Activated T-helper 17 cell treated with anti-CD3 and anti-CD28 coated beads, Interleukin-2, amount 50 U/mL, for 72 hours (primary cell): Measurements from ENCODE around the gene PRSS36. TPM values are rescaled to one million over a fixed set of nuclear protein-coding genes. Genes with fewer than 3 reads are reported as not detected.
"Not testable (repeated sequence)": the region's sequence is repeated elsewhere in the genome, so short reads cannot be mapped to it uniquely, and the experiment has no call there.

ENCODE experiments used
- ATAC-seq: fragments of 150-1000 bp; cut with Tn5 transposase; replicated peaks from 2 replicates; pipeline ENCODE4 v1.10.0; 2021; ENCODE audit warnings: mild to moderate bottlenecking, moderate library complexity
- H3K27ac Mint-ChIP-seq: one replicate; pipeline ENCODE4 v1.8.0; 2022; ENCODE audit warnings: mixed read lengths
- H3K27me3 Mint-ChIP-seq: one replicate; pipeline ENCODE4 v1.8.0; 2022; ENCODE audit warnings: mixed read lengths
- H3K36me3 Mint-ChIP-seq: one replicate; pipeline ENCODE4 v1.8.0; 2022; ENCODE audit warnings: low read depth, mild to moderate bottlenecking, mixed read lengths
- H3K4me1 Mint-ChIP-seq: one replicate; pipeline ENCODE4 v1.8.0; 2022; ENCODE audit warnings: mixed read lengths
- H3K4me3 Mint-ChIP-seq: one replicate; pipeline ENCODE4 v1.8.0; 2022; ENCODE audit warnings: mild to moderate bottlenecking, mixed read lengths
- H3K9me3 Mint-ChIP-seq: one replicate; pipeline ENCODE4 v1.8.0; 2022; ENCODE audit warnings: mixed read lengths
- total RNA-seq, 2 donors: library from RNA; stranded (reverse); gene quantifications; one replicate each; pipeline ENCODE4 v1.2.3, GENCODE V29; 2022

PRSS36 gene
- total RNA-seq, 2 donors from 2014 or later, result 1.1 TPM

DNA sequence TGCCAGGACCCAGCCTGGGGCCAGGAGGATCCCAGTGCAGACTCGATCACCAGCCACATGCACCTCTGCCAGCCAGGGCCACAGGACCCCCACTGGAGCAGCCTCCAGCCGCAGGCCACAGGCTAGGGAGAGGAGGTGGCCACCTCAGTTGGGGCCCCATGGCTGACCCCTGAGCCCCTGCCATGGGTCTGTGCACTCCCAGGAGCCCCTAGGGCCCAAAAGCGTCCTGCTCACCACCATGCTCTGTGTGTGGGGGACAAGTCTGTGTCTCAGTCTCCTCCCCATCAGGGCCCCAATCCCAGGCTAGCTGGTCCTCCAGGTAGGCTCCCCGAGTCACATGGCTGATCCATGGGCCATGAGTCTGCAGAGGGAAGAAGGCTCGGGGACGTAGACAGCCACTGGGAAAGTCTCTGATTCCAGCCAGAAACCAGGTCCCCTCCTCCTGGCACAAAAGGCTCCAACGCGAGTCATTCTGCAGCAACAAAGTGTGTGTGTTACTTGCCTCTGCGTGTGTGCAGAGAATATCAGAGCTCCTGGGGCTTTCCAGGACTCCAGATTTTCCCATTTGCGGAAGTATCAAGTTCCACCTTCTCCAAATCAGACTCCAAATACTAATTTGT is 8.3 kb downstream of the PRSS36 start:
- no peaks in the 10 kb centered on the region for H3K36me3 Mint-ChIP-seq
- peaks cover 9% of the 10 kb centered on the region for H3K4me1 Mint-ChIP-seq
- H3K27me3 Mint-ChIP-seq, result no peaks in the 10 kb centered on the region
- no peak for ATAC-seq
- peak overlapping the region; percentile 82 for H3K27ac Mint-ChIP-seq
- peak overlapping the region; percentile 77 for H3K4me3 Mint-ChIP-seq
- no peaks in the 10 kb centered on the region for H3K9me3 Mint-ChIP-seq

DNA sequence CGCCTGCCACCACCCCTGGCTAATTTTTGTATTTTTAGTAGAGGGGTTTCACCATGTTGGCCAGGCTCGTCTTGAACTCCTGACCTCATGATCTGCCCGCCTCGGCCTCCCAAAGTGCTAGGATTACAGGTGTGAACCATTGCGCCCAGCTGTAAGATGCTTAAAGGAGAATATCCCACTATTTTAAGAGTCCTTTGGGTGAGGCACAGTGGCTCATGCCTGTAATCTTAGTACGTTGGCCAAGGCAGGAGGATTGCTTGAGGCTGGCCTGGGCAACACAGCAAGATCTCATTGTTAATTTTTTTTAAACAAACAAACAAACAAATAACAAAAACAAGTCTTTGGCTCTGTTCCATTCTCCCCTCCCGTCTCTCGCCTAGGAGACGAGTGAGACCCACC is 8.8 kb downstream of the PRSS36 start:
- H3K36me3 Mint-ChIP-seq, H3K9me3 Mint-ChIP-seq, H3K4me1 Mint-ChIP-seq, ATAC-seq, H3K27ac Mint-ChIP-seq, H3K27me3 Mint-ChIP-seq: not testable (repeated sequence)
- H3K4me3 Mint-ChIP-seq, result peak overlapping the region; percentile 77

DNA sequence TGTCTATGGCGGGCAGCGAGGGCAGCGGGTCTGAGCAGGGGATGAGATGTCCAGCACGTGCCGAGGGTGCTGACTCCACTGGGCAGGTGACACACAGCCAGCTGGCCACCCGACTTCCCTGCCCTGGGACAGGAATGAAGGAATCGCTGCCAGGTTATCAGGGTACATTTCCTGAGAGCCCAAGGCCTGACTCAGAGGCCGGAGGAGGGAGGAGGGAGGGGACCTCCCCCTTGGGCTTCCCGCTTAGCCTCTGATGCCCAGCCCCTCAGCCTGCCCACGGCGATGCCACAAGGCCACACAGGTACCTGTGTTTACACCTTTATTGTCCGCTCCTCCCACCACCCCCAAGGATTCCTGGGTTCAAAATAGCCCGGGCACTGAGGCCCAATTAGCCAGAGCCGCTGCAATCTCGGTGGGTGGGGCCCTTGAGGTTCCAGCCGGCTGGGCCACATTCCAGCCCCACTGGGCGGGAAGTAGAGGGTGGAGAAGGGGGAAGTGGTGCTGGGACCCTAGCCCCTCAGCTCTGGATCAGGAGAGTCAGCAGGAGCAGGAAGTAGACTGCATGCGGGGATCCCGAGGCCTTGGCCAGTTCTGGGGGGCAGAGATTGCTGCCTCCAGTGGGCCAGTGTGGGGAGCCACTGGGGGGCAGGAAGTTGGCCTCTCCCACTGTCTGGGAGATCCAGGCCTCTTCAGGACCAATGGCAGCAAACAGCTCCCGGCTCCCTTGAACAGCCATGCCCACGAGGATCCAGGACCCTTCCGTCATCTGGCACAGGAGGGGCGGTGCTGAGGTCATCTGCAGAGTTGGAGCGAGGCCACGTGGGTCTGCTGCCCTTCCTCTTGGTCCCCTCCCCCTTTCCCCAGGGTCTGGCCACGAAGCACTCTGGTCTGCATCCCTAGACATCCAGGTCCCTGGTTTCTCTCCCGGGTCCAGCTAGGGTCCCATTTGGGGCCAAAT is 11.0 kb downstream of the PRSS36 start:
- no peak for ATAC-seq
- H3K36me3 Mint-ChIP-seq, result no peaks in the 10 kb centered on the region
- H3K9me3 Mint-ChIP-seq, result no peaks in the 10 kb centered on the region
- H3K4me1 Mint-ChIP-seq, result peaks cover 9% of the 10 kb centered on the region
- H3K4me3 Mint-ChIP-seq, result no peak overlapping the region
- no peaks in the 10 kb centered on the region for H3K27me3 Mint-ChIP-seq
- H3K27ac Mint-ChIP-seq, result peak overlapping the region; percentile 63

DNA sequence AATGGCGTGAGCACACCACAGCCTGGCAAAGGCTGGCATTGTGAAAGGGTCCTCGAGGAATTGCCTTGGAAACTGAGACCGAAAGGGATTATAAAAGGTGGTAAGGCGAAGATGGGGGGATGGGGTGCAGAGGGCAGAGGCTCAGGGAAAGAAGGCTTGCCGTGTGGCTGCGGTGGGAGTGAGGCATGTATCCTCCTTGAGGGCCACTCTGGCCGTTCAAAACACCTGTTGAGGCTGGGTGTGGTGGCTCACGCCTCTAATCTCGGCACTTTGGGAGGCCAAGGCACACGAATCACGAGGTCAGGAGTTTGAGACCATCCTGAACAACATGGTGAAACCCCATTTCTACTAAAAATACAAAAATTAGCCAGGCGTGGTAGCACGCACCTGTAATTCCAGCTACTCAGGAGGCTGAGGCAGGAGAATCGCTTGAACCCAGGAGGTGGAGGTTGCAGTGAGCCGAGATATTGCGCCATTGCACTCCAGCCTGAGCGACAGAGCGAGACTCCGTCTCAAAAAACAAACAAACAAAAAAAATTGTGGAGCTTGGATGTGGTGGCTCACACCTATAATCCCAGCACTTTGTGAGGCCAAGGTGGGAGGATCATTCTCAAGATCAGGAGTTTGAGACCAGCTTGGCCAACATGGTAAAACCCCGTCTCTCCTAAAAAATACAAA is 12.9 kb downstream of the PRSS36 start:
- not testable (repeated sequence) for H3K9me3 Mint-ChIP-seq, H3K4me1 Mint-ChIP-seq, H3K36me3 Mint-ChIP-seq, H3K4me3 Mint-ChIP-seq, H3K27me3 Mint-ChIP-seq, H3K27ac Mint-ChIP-seq, ATAC-seq

DNA sequence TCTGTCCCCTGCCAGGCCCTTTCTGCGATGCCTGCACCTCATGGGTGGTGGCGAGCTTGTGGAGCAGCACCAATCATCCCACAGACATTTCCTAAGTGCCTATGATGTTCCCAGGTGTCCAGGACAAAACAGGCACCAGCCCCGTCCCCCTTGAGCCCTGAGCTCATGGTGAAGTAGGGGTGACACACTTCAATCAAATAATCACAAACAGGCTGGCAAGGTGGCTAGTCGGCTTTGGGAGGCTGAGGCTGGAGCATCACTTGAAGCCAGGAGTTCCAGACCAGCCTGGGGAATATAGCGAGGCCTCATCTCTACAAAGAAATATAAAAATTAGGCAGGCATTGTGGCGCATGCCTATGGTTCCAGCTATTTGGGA is 13.6 kb downstream of the PRSS36 start:
- Mint-ChIP-seq H3K4me3 (no peak overlapping the region), H3K27me3 (no peaks in the 10 kb centered on the region), H3K4me1 (peaks cover 3% of the 10 kb centered on the region), H3K9me3 (no peaks in the 10 kb centered on the region), H3K36me3 (peaks cover 3% of the 10 kb centered on the region), H3K27ac (no peak overlapping the region)
- no peak for ATAC-seq

DNA sequence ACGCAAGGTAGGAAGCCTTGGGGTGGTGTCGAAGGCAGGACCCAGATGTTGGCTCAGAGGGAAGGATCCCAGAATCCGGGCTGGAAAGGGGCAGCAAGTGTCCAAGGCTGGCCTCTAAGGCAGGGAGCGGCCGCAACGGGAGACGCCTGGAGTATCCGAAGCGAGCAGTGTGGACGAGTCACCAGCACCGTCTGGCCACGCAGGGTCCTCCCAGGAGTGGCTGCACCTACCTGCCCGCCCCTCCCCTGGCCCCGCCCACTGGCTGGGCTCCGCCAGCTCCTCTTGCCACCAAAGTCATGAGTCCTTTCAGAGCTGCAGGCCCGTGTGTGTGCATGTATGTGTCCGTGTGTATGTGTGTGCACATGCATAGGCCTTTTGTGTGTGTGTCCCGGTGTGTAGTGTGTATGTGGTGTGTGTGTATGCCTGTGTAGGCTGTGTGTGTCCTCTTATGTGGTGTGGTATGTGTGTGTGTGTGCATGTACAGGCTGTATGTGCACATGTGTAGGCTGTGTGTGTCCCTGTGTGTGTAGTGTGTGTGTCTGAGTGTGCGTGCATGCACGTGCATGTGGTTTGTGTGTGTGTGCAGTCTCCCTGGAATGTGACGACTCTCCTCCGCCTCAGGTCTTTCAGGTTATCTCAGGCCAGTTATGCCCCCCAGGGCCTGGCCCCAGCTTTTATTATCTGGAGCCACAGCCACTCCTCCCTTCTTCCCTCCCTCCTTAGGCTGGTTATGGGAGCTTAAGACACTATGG is 14.2 kb downstream of the PRSS36 start, which contains the start of gene PRSS8:
Gene PRSS8, minus strand, starts transcription at position 193 of the 752 bp plus-strand sequence. CDS start 229 bp downstream, outside the sequence.
- ATAC-seq, result no peak
- Mint-ChIP-seq H3K27ac (no peak within 1 kb of the TSS), H3K4me3 (no peak within 1 kb of the TSS), H3K9me3 (no peaks in the 10 kb centered on the region), H3K36me3 (peaks cover 8% of the 10 kb centered on the region), H3K27me3 (no peaks in the 10 kb centered on the region), H3K4me1 (peaks cover 3% of the 10 kb centered on the region)

DNA sequence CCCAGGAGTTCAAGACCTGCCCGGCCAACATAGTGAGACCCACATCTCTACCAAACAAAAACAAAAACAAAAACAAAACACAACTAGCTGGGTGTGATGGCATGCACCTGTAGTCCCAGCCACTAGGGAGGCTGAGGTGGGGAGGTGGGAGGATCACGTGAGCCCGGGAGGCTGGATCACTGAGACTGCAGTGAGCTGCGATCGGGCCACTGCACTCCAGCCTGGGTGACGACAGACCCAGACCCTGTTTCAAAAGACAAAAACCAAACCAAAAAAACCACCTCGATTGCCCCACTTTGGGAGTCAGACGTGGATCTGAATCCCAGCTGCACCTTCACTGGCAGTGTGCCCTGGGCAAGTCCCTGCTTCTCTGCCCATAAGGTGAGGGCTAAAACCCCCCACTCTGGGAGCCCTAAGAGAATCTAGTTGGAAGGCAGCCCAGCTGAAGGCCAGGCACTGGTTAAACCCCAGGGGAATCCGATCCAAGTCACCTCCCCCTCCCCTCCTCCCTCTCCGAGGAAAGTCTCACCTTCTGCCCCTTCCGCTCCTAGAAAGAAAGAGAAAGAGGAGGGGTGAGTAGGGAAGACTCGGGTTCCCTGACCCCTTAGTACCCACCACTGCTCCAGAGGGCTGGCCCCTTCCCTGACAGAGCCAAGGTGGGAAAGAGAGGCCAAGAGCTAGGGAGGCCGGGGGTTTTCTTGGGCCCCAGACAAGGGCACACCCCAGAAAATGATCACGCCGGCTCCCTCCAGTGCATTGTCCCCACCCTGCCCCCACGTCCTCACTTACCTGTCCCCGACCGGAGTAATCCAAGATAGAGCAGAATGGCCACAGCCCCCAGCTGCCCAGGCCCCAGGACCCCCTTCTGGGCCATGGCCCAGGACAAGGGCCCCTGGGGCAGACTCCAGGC is 15.0 kb downstream of the PRSS36 start:
- H3K4me1 Mint-ChIP-seq, result peaks cover 3% of the 10 kb centered on the region
- no peak for ATAC-seq
- H3K36me3 Mint-ChIP-seq, result peaks cover 13% of the 10 kb centered on the region
- no peaks in the 10 kb centered on the region for H3K9me3 Mint-ChIP-seq
- no peak overlapping the region for H3K4me3 Mint-ChIP-seq
- no peaks in the 10 kb centered on the region for H3K27me3 Mint-ChIP-seq
- no peak overlapping the region for H3K27ac Mint-ChIP-seq

DNA sequence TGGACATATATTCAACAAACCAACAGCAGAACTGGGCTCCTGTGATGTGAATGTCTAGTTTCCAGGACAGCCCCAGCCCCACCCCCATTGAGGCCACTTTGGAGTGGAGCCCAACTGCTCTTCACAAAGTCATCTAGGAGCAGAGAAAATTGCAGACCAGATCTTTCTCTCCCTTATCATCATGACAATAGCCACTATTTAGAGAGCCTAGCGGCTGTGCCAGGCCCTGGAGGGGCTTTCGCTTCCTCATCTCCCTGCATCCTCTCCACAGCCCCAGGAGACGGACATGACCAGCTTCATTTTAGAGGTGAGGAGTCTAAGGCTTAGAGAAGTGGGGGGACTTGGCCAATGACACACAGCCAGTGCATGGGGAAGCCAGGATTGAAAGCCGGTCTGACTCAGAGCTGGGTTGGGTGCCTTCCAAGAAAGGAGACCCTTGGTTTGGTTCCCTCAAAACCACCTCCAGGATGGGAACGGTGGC is 15.7 kb downstream of the PRSS36 start:
- Mint-ChIP-seq H3K4me1 (peaks cover 3% of the 10 kb centered on the region), H3K27me3 (no peaks in the 10 kb centered on the region), H3K4me3 (no peak overlapping the region), H3K36me3 (peaks cover 13% of the 10 kb centered on the region), H3K27ac (peak overlapping the region; percentile 18), H3K9me3 (no peaks in the 10 kb centered on the region)
- no peak for ATAC-seq

DNA sequence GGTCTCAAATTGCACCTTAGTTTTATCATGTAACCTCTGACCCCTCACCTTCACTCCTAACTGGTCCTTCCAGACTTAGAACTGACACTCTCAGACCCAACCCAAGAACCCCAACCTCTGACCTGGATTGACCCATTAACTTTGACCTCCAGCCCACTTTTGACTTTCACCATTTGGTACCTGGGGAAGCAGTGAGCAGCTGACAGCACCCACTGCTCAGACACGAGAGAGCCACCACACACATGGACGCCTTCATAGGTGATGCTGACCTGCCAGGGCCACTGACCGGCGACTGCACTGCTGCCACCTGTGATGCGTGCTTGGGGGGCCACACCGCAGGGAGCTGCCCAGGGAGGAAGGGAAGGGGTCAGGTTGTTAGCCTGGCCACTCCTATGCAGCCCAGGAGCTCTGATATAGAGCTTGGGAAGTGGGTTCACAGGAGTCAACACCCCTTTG is 16.8 kb downstream of the PRSS36 start:
- Mint-ChIP-seq H3K9me3 (no peaks in the 10 kb centered on the region), H3K36me3 (peaks cover 13% of the 10 kb centered on the region), H3K4me3 (no peak overlapping the region), H3K4me1 (peaks cover under 1% of the 10 kb centered on the region), H3K27me3 (no peaks in the 10 kb centered on the region), H3K27ac (peak overlapping the region; percentile 18)
- ATAC-seq, result no peak

DNA sequence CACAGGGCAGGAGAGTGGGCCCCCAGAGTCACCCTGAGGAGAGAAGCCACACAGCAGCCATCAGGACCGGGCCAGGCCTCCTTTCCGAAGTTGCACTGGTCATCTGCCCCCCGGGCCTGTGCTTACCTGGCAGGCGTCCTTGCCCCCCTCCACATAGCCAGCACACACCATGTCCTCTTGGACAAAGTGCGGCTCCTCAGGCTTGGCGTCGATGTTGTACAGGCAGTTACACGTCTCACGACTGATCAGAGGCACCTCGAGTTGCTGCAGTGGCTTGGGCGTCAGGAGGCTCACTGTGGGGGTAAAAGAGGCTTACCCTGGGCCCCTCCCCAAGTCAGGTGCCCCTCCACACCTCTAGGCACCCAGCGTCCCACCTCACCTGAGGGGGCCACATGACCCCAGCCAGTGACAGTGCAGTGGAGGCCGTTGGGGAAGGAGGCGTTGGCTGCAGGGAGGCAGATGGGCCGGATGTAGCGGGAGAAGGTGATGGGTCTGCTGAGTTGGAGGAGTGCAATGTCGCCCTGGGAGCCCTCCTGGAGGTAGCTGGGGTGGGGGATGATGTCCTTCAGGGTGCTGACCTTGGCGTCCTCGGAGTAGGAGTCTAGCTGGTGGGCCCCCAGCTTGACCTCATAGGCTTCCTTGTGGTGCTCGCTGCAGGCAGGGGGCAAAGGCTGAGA is 17.4 kb downstream of the PRSS36 start:
- H3K27me3 Mint-ChIP-seq, result no peaks in the 10 kb centered on the region
- peaks cover 19% of the 10 kb centered on the region for H3K36me3 Mint-ChIP-seq
- H3K9me3 Mint-ChIP-seq, result no peaks in the 10 kb centered on the region

DNA sequence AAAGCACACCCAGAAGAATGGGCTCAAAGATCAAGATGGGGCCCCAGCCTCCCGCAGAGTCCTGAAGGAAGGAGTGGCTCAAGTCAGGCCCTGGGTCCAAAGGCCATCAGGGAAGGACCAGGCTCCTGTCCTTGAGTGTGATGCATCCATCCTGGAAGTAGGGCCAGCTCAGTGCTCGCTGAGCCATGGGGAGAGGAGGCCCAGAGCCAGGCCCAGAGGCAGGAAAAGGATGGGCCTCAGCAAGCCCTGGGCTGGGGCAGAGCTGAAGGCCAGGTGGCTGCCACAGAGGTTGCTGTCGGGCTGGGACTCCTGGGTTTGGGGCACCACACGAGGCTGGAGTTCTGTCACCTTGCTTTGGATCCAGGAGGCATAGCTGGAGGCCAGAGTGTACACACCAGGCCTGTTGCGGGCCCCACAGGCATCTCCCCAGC is 18.0 kb downstream of the PRSS36 start:
- Mint-ChIP-seq H3K4me1 (no peaks in the 10 kb centered on the region), H3K9me3 (no peaks in the 10 kb centered on the region), H3K27me3 (no peaks in the 10 kb centered on the region), H3K4me3 (no peak overlapping the region), H3K27ac (no peak overlapping the region), H3K36me3 (peaks cover 22% of the 10 kb centered on the region)
- ATAC-seq, result no peak

More for the DNA sequence above, 17.4 kb downstream of the PRSS36 start:
- Mint-ChIP-seq H3K27ac (no peak overlapping the region), H3K4me3 (no peak overlapping the region), H3K4me1 (no peaks in the 10 kb centered on the region)
- no peak for ATAC-seq

DNA sequence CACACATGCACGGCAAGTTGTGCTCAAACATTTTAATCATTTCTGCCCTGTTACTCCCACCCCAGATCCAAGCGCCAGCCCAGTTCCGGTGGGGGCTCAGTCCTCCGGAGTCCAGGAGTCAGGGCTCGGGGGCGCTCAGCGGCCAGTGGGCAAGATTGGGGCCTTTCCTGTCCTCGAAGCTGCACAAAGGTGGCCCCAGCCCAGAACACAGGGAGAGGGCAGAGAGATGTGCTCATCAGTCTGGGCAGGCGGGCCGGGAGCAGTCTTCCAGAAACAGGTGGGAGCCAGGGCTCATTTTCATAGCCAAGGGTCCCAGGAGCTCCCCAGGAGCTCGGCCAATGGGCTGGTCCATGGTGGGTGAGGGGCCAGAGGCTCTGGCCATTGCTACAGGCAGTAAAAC is 18.4 kb downstream of the PRSS36 start:
- ATAC-seq, result no peak
- Mint-ChIP-seq H3K36me3 (peaks cover 23% of the 10 kb centered on the region), H3K27ac (no peak overlapping the region), H3K4me1 (no peaks in the 10 kb centered on the region), H3K27me3 (no peaks in the 10 kb centered on the region), H3K9me3 (no peaks in the 10 kb centered on the region), H3K4me3 (no peak overlapping the region)

DNA sequence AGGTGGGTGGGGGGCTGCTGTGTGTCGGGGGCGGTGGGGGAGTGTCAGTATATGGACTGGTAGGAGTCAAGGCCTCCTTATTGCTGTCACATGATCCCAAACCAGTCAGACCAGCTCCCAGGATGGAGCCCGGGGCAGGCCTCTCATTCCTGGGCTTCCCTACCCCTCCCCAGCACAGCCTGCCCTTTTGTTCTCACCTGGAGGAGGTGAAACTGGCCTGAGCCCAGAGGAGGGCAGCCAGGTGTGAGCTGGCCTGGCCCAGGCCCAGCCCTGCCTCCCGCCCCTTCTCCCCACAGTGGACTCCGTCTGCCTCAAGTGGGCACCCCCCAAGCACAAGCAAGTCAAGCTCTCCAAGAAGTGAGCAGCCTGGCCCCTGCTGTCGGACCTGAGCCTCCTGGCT is 19.0 kb downstream of the PRSS36 start:
- Mint-ChIP-seq H3K4me3 (no peak overlapping the region), H3K9me3 (no peaks in the 10 kb centered on the region), H3K36me3 (peaks cover 28% of the 10 kb centered on the region), H3K27me3 (no peaks in the 10 kb centered on the region), H3K4me1 (peaks cover 5% of the 10 kb centered on the region), H3K27ac (no peak overlapping the region)
- ATAC-seq, result no peak
